Measurements from ENCODE around the gene MERTK.

MERTK gene

DNA sequence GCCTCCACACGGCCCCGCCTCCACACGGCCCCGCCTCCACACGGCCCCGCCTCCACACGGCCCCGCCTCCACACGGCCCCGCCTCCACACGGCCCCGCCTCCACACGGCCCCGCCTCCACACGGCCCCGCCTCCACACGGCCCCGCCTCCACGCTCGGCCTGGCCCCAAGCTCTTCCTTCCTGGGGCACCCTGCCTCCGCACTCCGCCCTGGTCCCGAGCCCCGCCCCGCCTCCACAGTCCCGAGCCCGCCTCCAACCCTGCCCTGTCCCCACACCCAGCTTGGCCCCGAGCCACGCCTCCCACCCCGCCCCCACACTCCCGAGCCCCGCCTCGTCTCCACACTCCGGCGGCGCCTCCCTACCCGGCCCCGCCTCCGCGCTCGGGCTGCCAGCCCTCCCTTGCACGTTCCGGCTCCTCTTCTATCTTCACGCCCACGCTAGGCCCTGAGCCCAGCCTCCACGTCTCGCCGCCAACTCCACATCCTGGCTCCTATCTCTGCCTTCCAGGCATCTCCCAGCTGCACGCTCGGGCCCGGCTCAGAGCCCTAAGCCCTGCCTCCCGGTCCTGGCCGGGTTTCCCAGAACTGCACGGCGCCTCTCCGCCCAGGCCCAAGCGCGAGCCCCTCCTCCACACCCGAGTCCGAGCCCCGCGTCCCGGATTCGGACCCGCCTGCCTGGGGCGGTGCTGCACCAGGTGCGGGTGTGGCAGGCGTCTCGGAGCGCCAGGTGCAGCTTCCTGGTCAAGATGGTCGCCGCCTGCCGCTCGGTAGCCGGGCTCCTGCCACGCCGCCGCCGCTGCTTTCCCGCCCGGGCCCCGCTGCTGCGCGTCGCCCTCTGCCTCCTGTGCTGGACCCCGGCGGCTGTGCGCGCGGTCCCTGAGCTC is 156.7 kb downstream of the MERTK start, which contains the start of gene TMEM87B:
TMEM87B (plus strand) TSS at position 423 of the 883 bp plus-strand sequence; CDS start at position 746, 323 bp downstream.
- H3K4me2 ChIP-seq: peak within 1 kb of the TSS; percentile 79 to 95 (median 91)

DNA sequence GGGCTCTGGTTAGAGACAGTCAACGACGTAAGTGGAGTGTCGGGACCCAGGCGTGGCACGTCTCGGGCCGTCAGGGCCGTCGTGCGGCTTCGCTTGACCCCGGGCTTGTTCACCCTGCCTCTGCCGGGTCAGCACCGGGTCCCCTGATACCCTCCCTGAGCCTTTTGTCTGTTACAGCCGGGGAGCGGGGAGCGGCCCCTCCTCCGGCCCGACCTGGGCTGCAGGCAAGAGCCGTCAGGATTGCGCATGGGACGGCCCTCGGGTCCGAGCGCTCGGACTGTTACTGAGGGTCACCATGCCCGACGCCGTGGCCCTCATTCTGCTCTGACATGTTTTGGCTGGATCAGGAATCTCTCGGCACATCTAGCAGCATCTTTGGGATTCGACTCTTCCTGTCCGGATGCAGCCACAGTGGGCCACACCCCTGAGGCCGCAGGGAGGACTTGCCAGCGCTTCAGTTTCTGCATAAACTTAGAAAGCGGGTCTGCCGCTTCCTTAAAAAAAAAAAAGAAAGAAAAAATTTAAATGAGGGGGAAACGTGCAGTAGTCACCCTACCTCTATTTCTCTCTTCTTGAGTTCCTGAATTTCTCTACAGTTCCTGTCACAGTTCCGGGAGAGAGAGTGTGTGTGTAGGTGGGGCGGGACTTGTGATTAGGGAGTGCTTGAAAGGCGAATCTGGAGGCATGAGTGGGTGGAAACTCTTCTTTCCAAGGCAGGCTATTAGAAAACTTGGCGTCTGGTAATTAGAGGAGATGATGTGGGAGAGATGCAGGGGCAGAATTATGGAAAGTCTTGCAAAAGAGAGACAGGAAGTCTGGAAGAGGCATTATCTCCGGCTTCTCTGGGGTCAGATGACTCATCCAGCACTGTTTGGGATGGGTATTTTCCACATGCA is 157.6 kb downstream of the MERTK start:
- TF ChIP-seq Cebpa-rat (IDR thresholded peaks at IDR 0.05): no peak; a peak in 1 of 22 replicates

More for the DNA sequence above, 156.7 kb downstream of the MERTK start, which contains the start of gene TMEM87B:
- H4K20me1 ChIP-seq: peaks cover 0 to 39% (median 6%) of the 10 kb centered on the region in 11 experiments; a peak in 10 of 22 replicates
- H3K9me3 ChIP-seq (replicated peaks in 1 of 11): no peaks in the 10 kb centered on the region
- TF ChIP-seq Cebpa-rat (IDR thresholded peaks at IDR 0.05): no peak
- H3K27me3 ChIP-seq: no peaks in the 10 kb centered on the region
- peak within 1 kb of the TSS; percentile 84 to 99 (median 92) for H3K4me3 ChIP-seq
- H3K36me3 ChIP-seq: peaks cover 6 to 29% (median 13%) of the 10 kb centered on the region in 11 experiments; a peak in 17 of 22 replicates
- peak within 1 kb of the TSS; percentile 74 to 95 (median 92) for H3K27ac ChIP-seq
- H3K9ac ChIP-seq: peak within 1 kb of the TSS; percentile 84 to 95 (median 92)
- H3K4me1 ChIP-seq: peaks cover 25 to 63% (median 38%) of the 10 kb centered on the region in 10 experiments

DNA sequence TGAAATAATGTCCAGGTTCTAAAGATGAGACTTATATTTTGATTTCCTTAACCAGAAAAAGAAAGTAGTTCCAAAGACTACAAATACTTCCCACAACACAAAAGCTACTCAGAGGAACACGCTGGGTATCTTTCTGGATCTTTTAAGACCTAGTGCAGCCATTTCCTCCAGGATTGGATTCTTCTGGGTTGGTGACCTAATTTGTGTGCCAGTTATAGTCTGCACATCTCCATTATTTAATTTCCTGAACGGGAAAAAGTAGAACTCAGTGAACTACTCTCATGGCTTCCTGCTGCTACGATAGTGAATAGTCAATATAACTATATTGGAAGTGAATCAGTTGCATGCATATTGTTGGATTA is 158.2 kb downstream of the MERTK start:
- no peaks in the 10 kb centered on the region for H3K27me3 ChIP-seq
- H3K4me1 ChIP-seq: peaks cover 25 to 64% (median 38%) of the 10 kb centered on the region in 10 experiments
- peaks cover 19 to 44% (median 29%) of the 10 kb centered on the region in 11 experiments for H3K36me3 ChIP-seq
- H3K9ac ChIP-seq: peak overlapping the region; percentile 84 to 95 (median 92); a peak in 21 of 22 replicates
- H3K4me2 ChIP-seq: peak overlapping the region; percentile 77 to 93 (median 86)
- peak overlapping the region; percentile 84 to 99 (median 92) for H3K4me3 ChIP-seq
- TF ChIP-seq Cebpa-rat (IDR thresholded peaks at IDR 0.05): no peak
- no peaks in the 10 kb centered on the region for H3K9me3 ChIP-seq (replicated peaks in 1 of 11)
- H3K27ac ChIP-seq: peak overlapping the region in 10 of 11 experiments; percentile 15 to 95 (median 92); a peak in 17 of 22 replicates
- H4K20me1 ChIP-seq: peaks cover 0 to 53% (median 6%) of the 10 kb centered on the region in 11 experiments; a peak in 10 of 22 replicates

More for the DNA sequence above, 157.6 kb downstream of the MERTK start:
- no peaks in the 10 kb centered on the region for H3K27me3 ChIP-seq
- H3K9ac ChIP-seq: peak overlapping the region; percentile 84 to 95 (median 92)
- peaks cover 13 to 38% (median 22%) of the 10 kb centered on the region in 11 experiments; a peak in 21 of 22 replicates for H3K36me3 ChIP-seq
- peaks cover 0 to 47% (median 6%) of the 10 kb centered on the region in 11 experiments; a peak in 10 of 22 replicates for H4K20me1 ChIP-seq
- peak overlapping the region; percentile 77 to 93 (median 86) for H3K4me2 ChIP-seq
- H3K4me1 ChIP-seq: peaks cover 25 to 60% (median 38%) of the 10 kb centered on the region in 10 experiments
- H3K27ac ChIP-seq: peak overlapping the region; percentile 73 to 95 (median 92)
- H3K4me3 ChIP-seq: peak overlapping the region; percentile 84 to 99 (median 92)
- H3K9me3 ChIP-seq (replicated peaks in 1 of 11): no peaks in the 10 kb centered on the region

DNA sequence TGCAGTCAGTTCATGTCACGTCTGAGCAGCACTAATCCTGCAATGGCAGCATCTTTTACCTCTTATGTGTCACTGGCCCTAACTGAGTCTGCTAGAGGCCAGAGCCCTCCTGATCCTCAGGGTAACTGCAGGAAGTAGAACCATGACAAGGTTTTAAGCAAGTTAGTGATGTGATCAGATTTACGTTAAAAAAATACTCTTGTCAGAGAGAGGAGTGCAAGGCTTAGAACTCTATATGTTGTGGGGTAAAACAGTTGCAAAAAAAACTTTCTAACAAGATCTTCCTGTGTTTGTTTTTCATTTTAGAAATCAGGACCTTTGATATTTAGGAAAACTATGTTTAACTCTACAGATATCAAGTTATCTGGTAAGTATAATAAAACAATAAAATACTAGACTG is 161.3 kb downstream of the MERTK start:
- Histone ChIP-seq H3K4me3 (no peak overlapping the region), H3K27ac (no peak overlapping the region), H3K36me3 (peaks cover 48 to 74% (median 59%) of the 10 kb centered on the region in 11 experiments), H4K20me1 (peaks cover 0 to 84% (median 6%) of the 10 kb centered on the region in 11 experiments; a peak in 10 of 22 replicates), H3K9me3 (replicated peaks in 1 of 11) (no peaks in the 10 kb centered on the region), H3K4me2 (peak overlapping the region in 3 of 11 experiments; percentile 86 to 93 (median 91); a peak in 6 of 22 replicates), H3K9ac (no peak overlapping the region), H3K27me3 (no peaks in the 10 kb centered on the region), H3K4me1 (peaks cover 16 to 72% (median 28%) of the 10 kb centered on the region in 10 experiments)
- no peak for TF ChIP-seq Cebpa-rat (IDR thresholded peaks at IDR 0.05)

DNA sequence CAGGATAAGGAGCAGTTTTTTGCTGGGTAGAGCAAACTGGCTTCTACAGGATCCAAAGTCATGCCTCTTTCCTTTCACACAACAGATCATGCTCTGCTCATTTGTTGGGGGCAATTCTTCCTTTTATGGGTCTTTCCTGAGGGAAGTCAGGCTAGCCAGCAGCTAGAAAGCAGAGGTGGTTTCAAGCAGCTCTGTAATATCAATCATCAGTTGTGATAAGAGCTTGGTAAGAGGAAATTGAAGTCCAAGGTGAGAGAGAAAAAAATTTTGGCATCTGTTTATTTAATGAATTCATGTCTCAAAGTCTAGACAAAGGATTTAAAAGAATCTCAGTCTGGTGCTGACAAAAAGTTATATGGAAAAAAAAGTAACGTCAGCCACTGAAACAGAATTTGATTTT is 162.9 kb downstream of the MERTK start:
- Histone ChIP-seq H4K20me1 (peaks cover 0 to 99% (median 6%) of the 10 kb centered on the region in 11 experiments; a peak in 10 of 22 replicates), H3K36me3 (peaks cover 60 to 91% (median 75%) of the 10 kb centered on the region in 11 experiments), H3K9ac (no peak overlapping the region), H3K27me3 (no peaks in the 10 kb centered on the region), H3K27ac (no peak overlapping the region), H3K4me3 (no peak overlapping the region), H3K4me2 (peak overlapping the region in 2 of 11 experiments; percentile 29 to 52; a peak in 2 of 22 replicates), H3K9me3 (replicated peaks in 1 of 11) (no peaks in the 10 kb centered on the region), H3K4me1 (peaks cover 14 to 88% (median 37%) of the 10 kb centered on the region in 10 experiments)
- no peak for TF ChIP-seq Cebpa-rat (IDR thresholded peaks at IDR 0.05)

DNA sequence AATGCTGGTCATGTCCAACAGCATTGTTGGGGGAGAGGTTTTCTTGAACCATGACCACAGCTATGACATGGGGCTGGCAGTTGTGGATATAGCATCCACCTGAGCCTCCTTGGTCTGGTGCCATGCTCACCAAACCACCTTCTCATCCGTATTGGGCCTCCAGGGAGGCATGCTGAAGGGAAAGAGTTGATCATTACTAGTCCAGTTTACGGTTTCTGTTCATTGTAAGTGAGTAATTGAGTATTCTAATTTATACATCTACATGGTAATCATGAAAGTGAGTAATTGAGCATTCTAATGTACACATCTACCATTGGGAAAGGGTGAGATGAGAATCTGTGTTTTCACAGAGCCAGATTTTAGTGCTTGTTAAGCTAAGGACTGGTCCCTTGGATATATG is 163.4 kb downstream of the MERTK start:
- Histone ChIP-seq H3K9me3 (replicated peaks in 1 of 11) (no peaks in the 10 kb centered on the region), H3K36me3 (peaks cover 64 to 96% (median 80%) of the 10 kb centered on the region in 11 experiments), H3K27me3 (no peaks in the 10 kb centered on the region), H3K4me3 (no peak overlapping the region), H3K4me2 (peak overlapping the region in 3 of 11 experiments; percentile 27 to 52 (median 29); a peak in 5 of 22 replicates), H3K4me1 (peaks cover 9 to 85% (median 32%) of the 10 kb centered on the region in 10 experiments), H4K20me1 (peaks cover 0 to 99% (median 5%) of the 10 kb centered on the region in 11 experiments; a peak in 10 of 22 replicates), H3K27ac (no peak overlapping the region), H3K9ac (no peak overlapping the region)
- no peak for TF ChIP-seq Cebpa-rat (IDR thresholded peaks at IDR 0.05)

DNA sequence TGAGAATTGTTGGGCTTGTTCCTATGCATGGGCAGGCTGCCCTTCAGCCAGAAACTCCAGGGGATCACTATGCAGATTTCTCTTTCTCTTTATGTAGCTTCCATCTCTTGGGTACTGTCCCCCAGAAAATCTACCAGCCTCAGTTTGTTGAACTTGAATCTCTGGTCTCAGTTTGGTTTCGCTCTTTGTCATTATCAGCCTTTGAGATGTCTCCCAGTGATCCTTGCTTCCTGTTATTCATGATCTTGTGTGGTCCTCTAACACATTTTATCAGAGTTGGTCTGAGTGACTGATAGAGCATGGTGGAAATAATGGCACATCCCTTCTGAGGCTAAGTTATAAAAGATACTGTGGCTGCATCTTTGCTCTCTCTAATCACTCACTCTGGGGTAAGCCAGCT is 164.5 kb downstream of the MERTK start:
- no peak overlapping the region for H3K4me3 ChIP-seq
- peaks cover 0 to 75% (median 24%) of the 10 kb centered on the region in 10 experiments; a peak in 16 of 20 replicates for H3K4me1 ChIP-seq
- no peaks in the 10 kb centered on the region for H3K27me3 ChIP-seq
- H4K20me1 ChIP-seq: peaks cover 0 to 97% (median 4%) of the 10 kb centered on the region in 11 experiments; a peak in 8 of 22 replicates
- no peak overlapping the region for H3K27ac ChIP-seq
- H3K9me3 ChIP-seq (replicated peaks in 1 of 11): peaks cover 0 to 10% (median 6%) of the 10 kb centered on the region in 11 experiments; a peak in 15 of 22 replicates
- H3K9ac ChIP-seq: no peak overlapping the region
- H3K36me3 ChIP-seq: peaks cover 75 to 99% (median 91%) of the 10 kb centered on the region in 11 experiments
- peak overlapping the region in 3 of 11 experiments; percentile 27 to 31 (median 29); a peak in 5 of 22 replicates for H3K4me2 ChIP-seq
- no peak for TF ChIP-seq Cebpa-rat (IDR thresholded peaks at IDR 0.05)

DNA sequence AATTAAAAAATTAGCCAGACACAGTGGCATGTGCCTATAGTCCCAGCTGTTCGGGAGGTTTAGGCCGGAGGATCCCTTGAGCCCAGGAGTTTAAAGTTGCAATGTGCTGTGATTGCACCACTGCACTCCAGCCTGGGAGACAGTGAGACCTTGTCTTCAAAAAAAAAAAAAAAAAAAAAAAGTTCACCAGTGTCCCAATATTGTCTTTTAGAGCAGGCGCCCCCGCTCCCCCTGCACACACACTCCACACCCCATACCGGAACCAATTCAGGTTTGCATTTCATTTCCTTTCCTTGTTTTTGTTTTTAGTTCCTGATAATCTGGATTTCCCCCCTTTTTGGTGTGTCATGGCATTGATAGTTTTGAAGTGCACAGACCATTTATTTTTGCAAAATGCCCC is 167.1 kb downstream of the MERTK start:
- Histone ChIP-seq H3K27ac (0 out of 22 replicates have a peak overlapping the region, but pooled peaks of 1 of the 11 experiments have one; percentile 18), H3K36me3 (peaks cover 91 to 100% (median 98%) of the 10 kb centered on the region in 11 experiments), H3K9ac (no peak overlapping the region), H3K27me3 (no peaks in the 10 kb centered on the region), H4K20me1 (peaks cover 0 to 85% (median 0%) of the 10 kb centered on the region in 11 experiments; a peak in 6 of 22 replicates), H3K9me3 (replicated peaks in 1 of 11) (peaks cover 11 to 36% (median 29%) of the 10 kb centered on the region in 11 experiments; a peak in 21 of 22 replicates), H3K4me2 (peak overlapping the region in 5 of 11 experiments; percentile 1 to 59 (median 53); a peak in 8 of 22 replicates), H3K4me3 (no peak overlapping the region), H3K4me1 (peaks cover 0 to 56% (median 18%) of the 10 kb centered on the region in 10 experiments; a peak in 15 of 20 replicates)
- no peak for TF ChIP-seq Cebpa-rat (IDR thresholded peaks at IDR 0.05)
